GM12892 (cell line): ENCODE results near the gene HECTD3.
"Not testable (repeated sequence)": the region's sequence is repeated elsewhere in the genome, so short reads cannot be mapped to it uniquely, and the experiment has no call there.

ENCODE experiments used
- DNase-seq: peaks from one replicate; pipeline ENCODE4 v3.0.0; 2011; ENCODE audit not compliant: insufficient read length
- FAIRE-seq: peaks from 2 replicates; lab custom pipeline; 2011; peaks lifted over from hg19 to GRCh38; lab: Jason Lieb, UNC
- POLR2A ChIP-seq: IDR thresholded peaks from 2 replicates; pipeline ENCODE4 v1.6.1; 2011; ENCODE audit warnings: low read depth, low read length, control low read depth
- POLR2AphosphoS5 ChIP-seq: IDR thresholded peaks from 2 replicates; pipeline ENCODE4 v1.6.1; 2011; ENCODE audit warnings: low read depth, low read length, control low read depth
- TAF1 ChIP-seq: IDR thresholded peaks from 2 replicates; pipeline ENCODE4 v1.6.1; 2011; ENCODE audit warnings: low read depth, mild to moderate bottlenecking, control low read depth, low read length, borderline replicate concordance

HECTD3 gene

GRCh38 chr1:45003741-45004140 lies 7.4 kb downstream of the HECTD3 start:
- no peak for TF ChIP-seq TAF1
- no peak for TF ChIP-seq POLR2A

GRCh38 chr1:45002650-45003645 lies 8.2 kb downstream of the HECTD3 start:
- FAIRE-seq (no peak), DNase-seq (no peak)

More at GRCh38 chr1:45003741-45004140, 7.4 kb downstream of the HECTD3 start:
- no peak for FAIRE-seq
- no peak for DNase-seq

GRCh38 chr1:45001576-45001975 lies 9.5 kb downstream of the HECTD3 start:
- FAIRE-seq, DNase-seq: not testable (repeated sequence)

More at GRCh38 chr1:45002650-45003645, 8.2 kb downstream of the HECTD3 start:
- TF ChIP-seq TAF1 (no peak), POLR2A (no peak), POLR2AphosphoS5 (no peak)

- TF ChIP-seq POLR2AphosphoS5 (no peak), TAF1 (no peak), POLR2A (no peak)
- FAIRE-seq: no peak
- DNase-seq: no peak
Observed at GRCh38 chr1:45001011-45001481, 10.1 kb downstream of the HECTD3 start.

GRCh38 chr1:44999232-44999631 lies 11.9 kb downstream of the HECTD3 start:
- DNase-seq (no peak), FAIRE-seq (no peak)
- no peak for TF ChIP-seq TAF1

GRCh38 chr1:44995467-44996238 lies 15.5 kb downstream of the HECTD3 start:
- TF ChIP-seq POLR2A (no peak), POLR2AphosphoS5 (no peak), TAF1 (no peak)
- FAIRE-seq (no peak), DNase-seq (no peak)

GRCh38 chr1:44994309-44994898 lies 16.7 kb downstream of the HECTD3 start:
- DNase-seq (no peak), FAIRE-seq (no peak)
- TF ChIP-seq POLR2A (no peak), TAF1 (no peak), POLR2AphosphoS5 (no peak)

- DNase-seq: no peak
- no peak for TF ChIP-seq POLR2AphosphoS5
- TF ChIP-seq POLR2A: no peak
- no peak for TF ChIP-seq TAF1
- FAIRE-seq: no peak
Observed at GRCh38 chr1:44988531-44989156, 22.5 kb downstream of the HECTD3 start.

GRCh38 chr1:44985747-44986359 lies 25.3 kb downstream of the HECTD3 start:
- FAIRE-seq (no peak), DNase-seq (no peak)
- TF ChIP-seq TAF1 (no peak), POLR2AphosphoS5 (no peak), POLR2A (no peak)

- DNase-seq, FAIRE-seq: not testable (repeated sequence)
Observed at GRCh38 chr1:44977372-44977771, 33.8 kb downstream of the HECTD3 start.

- no peak for TF ChIP-seq POLR2A
- no peak for TF ChIP-seq TAF1
- TF ChIP-seq POLR2AphosphoS5: no peak
- DNase-seq (no peak), FAIRE-seq (no peak)
Observed at GRCh38 chr1:44976252-44976651, 34.9 kb downstream of the HECTD3 start.
